NB4 (cell line): Measurements from ENCODE around the gene ABHD17A.

Experiments used
- DNase-seq: peaks from one replicate; pipeline ENCODE4 v3.0.0; 2010; ENCODE audit warnings: low read depth
- H3K4me3 ChIP-seq: one replicate; pipeline ENCODE4 v1.5.1; 2011; ENCODE audit warnings: mild to moderate bottlenecking, low read depth, low read length, moderate library complexity
- MYC ChIP-seq: IDR thresholded peaks from 2 replicates; pipeline ENCODE4 v1.6.1; 2011; ENCODE audit warnings: low read depth, low read length
- POLR2A ChIP-seq: IDR thresholded peaks from 2 replicates; pipeline ENCODE4 v1.6.1; 2011; ENCODE audit warnings: mild to moderate bottlenecking; ENCODE audit not compliant: insufficient read length; ENCODE audit errors: extremely low read depth
- TF ChIP-seq, protein P1 (sequence below): IDR thresholded peaks from one replicate; pipeline ENCODE4 v1.5.1; 2012; ENCODE audit warnings: low read depth, low read length
- TF ChIP-seq, protein P2 (sequence below): IDR thresholded peaks from 2 replicates; pipeline ENCODE4 v1.6.1; 2011; ENCODE audit warnings: low read depth, low read length

The ABHD17A gene

DNA sequence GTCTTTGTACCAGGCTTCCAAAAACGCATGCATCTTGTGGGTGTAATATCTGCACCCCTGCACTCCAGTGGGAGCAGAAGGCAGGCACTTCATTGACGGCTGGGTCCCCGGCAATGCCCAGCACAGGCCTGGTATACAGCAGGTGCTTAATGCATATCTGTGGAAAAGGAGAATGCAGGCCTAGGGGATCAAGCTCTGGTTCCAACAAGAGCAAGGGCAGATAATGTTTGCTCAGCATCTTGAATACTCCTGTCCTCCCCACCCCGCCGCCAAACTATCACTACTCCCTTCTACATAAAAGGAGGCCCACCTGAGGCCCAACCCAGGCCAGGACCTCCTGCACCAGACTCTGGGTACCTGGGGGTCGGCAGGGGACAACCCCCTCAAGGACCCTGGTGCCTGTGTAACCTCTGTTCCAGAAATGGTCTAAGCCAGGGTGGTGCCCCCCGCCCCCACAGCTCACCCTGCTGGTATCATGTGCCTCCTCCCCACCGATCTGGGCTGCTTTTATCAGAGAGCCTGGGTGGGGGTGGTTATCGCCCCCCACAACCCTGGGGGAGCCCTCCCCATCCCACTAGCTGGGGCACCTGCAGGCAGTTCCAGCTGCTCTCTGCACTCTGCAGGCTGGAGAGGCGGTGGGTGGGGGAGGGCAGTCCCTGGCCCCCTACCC, 26.7 kb downstream of the ABHD17A start:
- no peak for DNase-seq
- H3K4me3 ChIP-seq = peak overlapping the region; percentile 49
- TF ChIP-seq POLR2A (no peak), MYC (no peak)
- TF ChIP-seq, protein P1, sequence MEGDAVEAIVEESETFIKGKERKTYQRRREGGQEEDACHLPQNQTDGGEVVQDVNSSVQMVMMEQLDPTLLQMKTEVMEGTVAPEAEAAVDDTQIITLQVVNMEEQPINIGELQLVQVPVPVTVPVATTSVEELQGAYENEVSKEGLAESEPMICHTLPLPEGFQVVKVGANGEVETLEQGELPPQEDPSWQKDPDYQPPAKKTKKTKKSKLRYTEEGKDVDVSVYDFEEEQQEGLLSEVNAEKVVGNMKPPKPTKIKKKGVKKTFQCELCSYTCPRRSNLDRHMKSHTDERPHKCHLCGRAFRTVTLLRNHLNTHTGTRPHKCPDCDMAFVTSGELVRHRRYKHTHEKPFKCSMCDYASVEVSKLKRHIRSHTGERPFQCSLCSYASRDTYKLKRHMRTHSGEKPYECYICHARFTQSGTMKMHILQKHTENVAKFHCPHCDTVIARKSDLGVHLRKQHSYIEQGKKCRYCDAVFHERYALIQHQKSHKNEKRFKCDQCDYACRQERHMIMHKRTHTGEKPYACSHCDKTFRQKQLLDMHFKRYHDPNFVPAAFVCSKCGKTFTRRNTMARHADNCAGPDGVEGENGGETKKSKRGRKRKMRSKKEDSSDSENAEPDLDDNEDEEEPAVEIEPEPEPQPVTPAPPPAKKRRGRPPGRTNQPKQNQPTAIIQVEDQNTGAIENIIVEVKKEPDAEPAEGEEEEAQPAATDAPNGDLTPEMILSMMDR = no peak
- TF ChIP-seq, protein P2, sequence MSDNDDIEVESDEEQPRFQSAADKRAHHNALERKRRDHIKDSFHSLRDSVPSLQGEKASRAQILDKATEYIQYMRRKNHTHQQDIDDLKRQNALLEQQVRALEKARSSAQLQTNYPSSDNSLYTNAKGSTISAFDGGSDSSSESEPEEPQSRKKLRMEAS = no peak

DNA sequence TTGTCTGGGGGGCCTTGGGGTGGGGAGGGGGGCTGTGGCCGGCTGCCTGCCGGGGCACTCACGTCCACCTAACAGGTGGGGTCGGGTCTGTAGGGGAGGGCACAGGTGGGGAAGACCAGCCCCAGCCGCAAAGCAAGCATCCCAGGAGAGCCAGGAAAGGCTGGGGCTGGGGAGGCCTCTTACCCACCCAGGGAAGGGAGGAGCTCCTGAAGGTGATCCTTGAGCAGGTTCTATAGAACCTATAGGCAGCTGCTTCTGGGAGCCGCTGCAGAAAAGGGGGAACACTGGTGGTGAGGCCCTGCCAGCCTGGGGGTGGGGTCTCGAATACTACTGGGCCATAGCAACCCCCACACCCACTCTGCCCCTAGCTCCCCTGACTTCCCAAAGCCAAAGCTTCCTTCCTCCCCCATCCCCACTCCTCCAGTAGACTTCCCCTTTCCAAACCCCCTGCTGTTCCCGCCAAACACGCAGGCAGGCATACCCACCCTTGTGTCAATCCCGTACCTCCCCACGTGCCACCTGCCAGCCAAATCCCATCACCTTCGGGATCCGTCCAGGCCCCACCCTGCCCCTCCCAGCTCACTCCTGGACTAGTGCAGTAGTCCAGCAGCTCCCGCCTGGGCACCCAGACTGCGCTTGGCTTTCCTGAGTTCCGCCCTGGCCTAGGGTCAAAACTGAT, 27.5 kb downstream of the ABHD17A start:
- peak overlapping the region; percentile 49 for H3K4me3 ChIP-seq
- DNase-seq = peak; percentile 84
- peak; percentile 25; the same call in 1 of the 2 replicates for TF ChIP-seq MYC
- TF ChIP-seq POLR2A = no peak
- TF ChIP-seq, protein P1 = no peak
- TF ChIP-seq, protein P2 = peak; percentile 66

DNA sequence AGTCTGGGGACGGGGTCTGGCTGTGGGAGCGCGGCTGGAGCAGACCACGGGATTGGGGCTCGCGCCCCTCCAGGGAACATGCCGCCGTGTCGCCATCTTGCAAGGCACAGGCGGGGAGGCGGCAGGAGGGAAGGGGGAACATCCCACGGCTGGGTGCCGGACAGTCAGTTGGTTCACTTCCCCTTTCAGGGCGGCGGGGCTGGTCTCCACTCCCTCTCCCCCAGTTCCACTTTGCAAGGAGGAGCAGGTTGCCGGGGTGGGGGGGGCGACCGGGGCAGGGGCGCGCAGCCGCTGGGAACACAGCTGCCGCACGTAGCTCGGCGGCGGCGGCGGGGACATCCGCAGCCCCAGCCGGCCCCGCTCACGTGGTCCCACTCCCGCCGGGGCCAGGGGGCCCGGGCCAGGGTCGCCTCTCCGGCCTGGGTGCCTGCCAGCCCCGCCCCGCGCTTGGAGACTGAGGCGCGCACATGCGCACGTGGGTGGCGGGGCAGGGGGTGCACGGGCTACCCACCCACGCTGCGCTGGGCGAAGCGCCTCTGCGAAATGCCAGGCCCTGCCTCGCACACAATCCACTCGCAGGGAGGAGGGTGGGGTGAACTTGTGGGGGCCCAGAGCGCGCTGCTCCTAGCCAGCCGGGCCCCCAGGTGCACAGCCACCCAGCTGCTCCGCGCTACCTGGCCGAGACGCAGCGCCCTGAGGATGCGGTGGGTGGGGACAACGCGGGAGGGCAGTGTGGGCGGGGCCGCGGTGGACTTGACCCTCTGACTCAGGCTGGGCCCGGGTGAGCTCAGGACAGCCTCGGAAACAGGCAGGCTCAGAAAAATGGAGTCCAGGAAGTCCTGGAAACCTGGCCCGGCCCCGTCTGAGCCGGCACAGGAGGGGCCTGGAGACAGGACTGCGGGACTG, 28.3 kb downstream of the ABHD17A start:
- TF ChIP-seq POLR2A (no peak), MYC (peak; percentile 47; the same call in 1 of the 2 replicates)
- TF ChIP-seq, protein P2 = peak; percentile 88
- TF ChIP-seq, protein P1 = no peak
- DNase-seq = peak; percentile 96
- H3K4me3 ChIP-seq = peak overlapping the region; percentile 69

DNA sequence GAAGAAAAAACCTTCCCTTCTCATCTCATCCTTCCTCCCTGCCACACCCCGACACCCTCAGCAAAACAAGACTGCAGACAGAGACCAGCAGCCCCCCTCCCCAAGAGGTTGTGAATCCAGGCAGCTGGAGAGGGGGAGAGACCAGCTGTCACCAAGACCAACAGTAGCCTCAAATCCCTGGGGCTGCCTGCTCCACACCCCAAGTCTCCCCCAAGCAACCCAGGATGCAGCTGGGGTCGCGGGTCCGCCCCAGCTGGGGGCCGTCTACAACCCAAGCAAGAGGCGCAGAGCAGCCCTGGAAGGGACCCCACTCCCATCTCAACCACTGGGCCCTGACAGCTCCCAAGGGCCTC, 29.0 kb downstream of the ABHD17A start:
- DNase-seq = peak; percentile 64

DNA sequence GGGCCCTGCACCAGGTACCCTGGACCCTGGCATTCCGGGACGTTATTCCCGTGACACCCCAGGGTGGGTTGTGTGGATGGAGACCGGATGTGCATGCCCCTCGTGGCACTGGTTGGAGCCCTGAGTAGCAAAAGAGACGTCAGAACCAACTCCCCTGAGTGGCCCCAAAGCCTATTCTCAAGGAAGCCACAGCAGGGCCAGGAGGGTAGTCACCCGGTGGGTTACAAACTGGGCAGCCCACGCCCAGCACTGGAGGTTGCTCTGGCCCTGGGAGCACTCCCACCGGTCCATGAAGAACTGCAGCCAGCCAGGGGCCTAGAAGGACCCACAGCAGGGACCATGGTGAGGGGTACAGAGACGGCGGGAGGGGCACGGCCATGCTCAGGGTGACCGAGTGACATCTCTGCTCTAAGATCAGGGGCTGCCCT, 29.5 kb downstream of the ABHD17A start:
- TF ChIP-seq, protein P2 = no peak
- TF ChIP-seq MYC = no peak
- TF ChIP-seq POLR2A = no peak
- TF ChIP-seq, protein P1 = no peak
- peak overlapping the region; percentile 69 for H3K4me3 ChIP-seq
- DNase-seq = peak; percentile 62

More for the DNA sequence above, 29.0 kb downstream of the ABHD17A start:
- peak overlapping the region; percentile 69 for H3K4me3 ChIP-seq
- TF ChIP-seq MYC (no peak), POLR2A (peak; percentile 9)
